ENCODE results near the gene NPHP3.

Gene NPHP3

GRCh38 chr3:132665230-132665745 is 56.9 kb downstream of the NPHP3 start:
- H3K27ac ChIP-seq: no peak overlapping the region
- TF ChIP-seq ZFX (IDR thresholded peaks at IDR 0.05; ENCODE audit: borderline replicate concordance) (no peak), CTCF (IDR thresholded peaks at IDR 0.05) (no peak)

- no peak overlapping the region for H3K27ac ChIP-seq
- TF ChIP-seq CTCF (IDR thresholded peaks at IDR 0.05) (no peak), ZFX (IDR thresholded peaks at IDR 0.05; ENCODE audit: borderline replicate concordance) (no peak)
Measured at GRCh38 chr3:132662212-132662611, 60.0 kb downstream of the NPHP3 start.

GRCh38 chr3:132661101-132661500 is 61.1 kb downstream of the NPHP3 start:
- no peak for TF ChIP-seq CTCF (IDR thresholded peaks at IDR 0.05)
- no peak for TF ChIP-seq ZFX (IDR thresholded peaks at IDR 0.05; ENCODE audit: borderline replicate concordance)
- H3K27ac ChIP-seq: peak overlapping the region; percentile 72

- TF ChIP-seq CTCF (IDR thresholded peaks at IDR 0.05) (no peak), ZFX (IDR thresholded peaks at IDR 0.05; ENCODE audit: borderline replicate concordance) (no peak)
- H3K27ac ChIP-seq: peak overlapping the region; percentile 72
Measured at GRCh38 chr3:132660811-132661070, 61.5 kb downstream of the NPHP3 start.

GRCh38 chr3:132660052-132660810 is 62.0 kb downstream of the NPHP3 start, which contains the start of gene UBA5:
UBA5 (plus strand) TSS chr3:132660329; CDS start chr3:132660538, 209 bp downstream.
- TF ChIP-seq ZFX (IDR thresholded peaks at IDR 0.05; ENCODE audit: borderline replicate concordance) (no peak), CTCF (IDR thresholded peaks at IDR 0.05) (no peak)

GRCh38 chr3:132659365-132660051 is 62.7 kb downstream of the NPHP3 start, which contains the start of gene ACAD11:
ACAD11 (minus strand) TSS chr3:132659809; CDS start chr3:132659751, 58 bp downstream.
- TF ChIP-seq CTCF (IDR thresholded peaks at IDR 0.05) (peak; percentile 73), ZFX (IDR thresholded peaks at IDR 0.05; ENCODE audit: borderline replicate concordance) (no peak)
- H3K27ac ChIP-seq: peak within 1 kb of the TSS; percentile 72

More at GRCh38 chr3:132660052-132660810, 62.0 kb downstream of the NPHP3 start, which contains the start of gene UBA5:
- peak within 1 kb of the TSS; percentile 72 for H3K27ac ChIP-seq

- peak overlapping the region; percentile 72 for H3K27ac ChIP-seq
Measured at GRCh38 chr3:132659000-132659364, 63.2 kb downstream of the NPHP3 start.

More at GRCh38 chr3:132659000-132659364, 63.2 kb downstream of the NPHP3 start:
- TF ChIP-seq CTCF (IDR thresholded peaks at IDR 0.05) (no peak), ZFX (IDR thresholded peaks at IDR 0.05; ENCODE audit: borderline replicate concordance) (no peak)
